Measurements from ENCODE around the gene MCTP1. TPM values are rescaled to one million over a fixed set of nuclear protein-coding genes. Genes with fewer than 3 reads are reported as not detected.

MCTP1 gene
- total and polyA plus RNA-seq, 2 of the 8 experiments (the other 6 are each of a cell fraction or from before 2014, with no cell fraction given), result 0.56 to 3.4 TPM

GRCh38 chr5:94857111-94857510 lies 427.8 kb downstream of the MCTP1 start:
- peak overlapping the region; percentile 82; the same call in 1 of the 2 replicates for H2AFZ ChIP-seq (ENCODE audit: low read length)
- H2BK12ac ChIP-seq (ENCODE audit: low read depth, low read length), result no peak overlapping the region
- H3K9me3 ChIP-seq (ENCODE audit: insufficient read depth in 2 of 2, low read depth in 1 of 2, low read length in 1 of 2), result no peaks in the 10 kb centered on the region
- no peak overlapping the region for H3K23ac ChIP-seq (ENCODE audit: insufficient read length)
- H3K79me1 ChIP-seq (ENCODE audit: low read depth, low read length), result no peaks in the 10 kb centered on the region
- H2AK5ac ChIP-seq (ENCODE audit: low read depth, low read length), result no peak overlapping the region
- no peaks in the 10 kb centered on the region for H3K23me2 ChIP-seq (ENCODE audit: low read depth, low read length)
- H3K36me3 ChIP-seq (ENCODE audit: control insufficient read depth in 2 of 4, insufficient read depth in 4 of 4, low read length in 3 of 4), result no peaks in the 10 kb centered on the region
- H3K27me3 ChIP-seq (replicated peaks in 1 of 4; ENCODE audit: control insufficient read depth in 3 of 4, extremely low read depth in 1 of 4, insufficient read depth in 3 of 4, low read length in 3 of 4), result no peaks in the 10 kb centered on the region
- ChIA-PET POLR2A (ENCODE audit: partially characterized antibody) (no interaction called here), CTCF (ENCODE audit: partially characterized antibody) (no interaction called here)
- peaks cover 0 to 3% (median under 1%) of the 10 kb centered on the region in 4 experiments; a peak in 1 of 7 replicates for H3K4me1 ChIP-seq (replicated peaks in 1 of 4; ENCODE audit: control insufficient read depth in 3 of 4, insufficient read depth in 4 of 4, low read length in 3 of 4)
- H2BK15ac ChIP-seq (ENCODE audit: low read length), result no peak overlapping the region
- no peak overlapping the region for H3K9ac ChIP-seq (replicated peaks in 1 of 4; ENCODE audit: extremely low read depth in 1 of 4, low read depth in 3 of 4, low read length in 3 of 4)
- H3K27ac ChIP-seq (ENCODE audit: low read depth, low read length), result no peak overlapping the region
- no peak overlapping the region for H3K18ac ChIP-seq (ENCODE audit: extremely low read depth, low read length)
- no peak overlapping the region for H3K56ac ChIP-seq (replicated peaks; ENCODE audit: insufficient read length, low read depth, low read length)
- no peak overlapping the region for H2BK20ac ChIP-seq (ENCODE audit: low read length)
- H4K5ac ChIP-seq (ENCODE audit: insufficient read length, low read depth, low read length), result no peak overlapping the region
- H3K14ac ChIP-seq (ENCODE audit: insufficient read length), result no peak overlapping the region
- 83% methylated on average over 2 of the region's 2 CpGs; no CpG with 5 or more reads in 1 of the 2 experiments for WGBS, 2 experiments (ENCODE audit: extremely low coverage in 1 of 2, insufficient coverage in 1 of 2, insufficient read length in 1 of 2, insufficient replicate concordance in 2 of 2, low coverage in 1 of 2, low lambda C conversion rate in 2 of 2, missing lambda C conversion rate in 1 of 2)
- DNase-seq (ENCODE audit: low read depth in 1 of 2, low spot score in 2 of 2), result no peak
- no peak overlapping the region for H3K4me3 ChIP-seq (ENCODE audit: extremely low read depth in 1 of 4, insufficient read depth in 2 of 4, low read depth in 3 of 4, low read length in 4 of 4)
- H3K4ac ChIP-seq (replicated peaks; ENCODE audit: insufficient read length, low read depth, low read length), result no peak overlapping the region
- no peaks in the 10 kb centered on the region for H4K20me1 ChIP-seq (replicated peaks in 1 of 2; ENCODE audit: control insufficient read depth in 1 of 2, insufficient read depth in 2 of 2, low read length in 2 of 2)
- H4K91ac ChIP-seq (replicated peaks; ENCODE audit: insufficient read length, low read length), result no peak overlapping the region
- H2BK5ac ChIP-seq (ENCODE audit: low read depth, low read length), result no peak overlapping the region
- H4K8ac ChIP-seq (ENCODE audit: extremely low read depth, insufficient read depth, low read length), result no peak overlapping the region
- H3K79me2 ChIP-seq (ENCODE audit: control insufficient read depth in 1 of 2, insufficient read depth in 2 of 2, low read length in 2 of 2), result no peaks in the 10 kb centered on the region
- H3K4me2 ChIP-seq (ENCODE audit: insufficient read depth in 1 of 2, low read depth in 2 of 2, low read length in 2 of 2), result no peak overlapping the region
- no peak overlapping the region for H2BK120ac ChIP-seq (replicated peaks; ENCODE audit: low read depth, low read length)
- FAIRE-seq, result no peak
- TF ChIP-seq TCF12 (IDR thresholded peaks at IDR 0.05; ENCODE audit: low read depth, low read length), result no peak
- TF ChIP-seq CTBP2 (IDR thresholded peaks at IDR 0.05; ENCODE audit: borderline replicate concordance, insufficient read depth, insufficient read length, low read length), result no peak
- TF ChIP-seq KDM1A (IDR thresholded peaks at IDR 0.05; ENCODE audit: borderline replicate concordance, low read length), result no peak
- TF ChIP-seq, protein P1, sequence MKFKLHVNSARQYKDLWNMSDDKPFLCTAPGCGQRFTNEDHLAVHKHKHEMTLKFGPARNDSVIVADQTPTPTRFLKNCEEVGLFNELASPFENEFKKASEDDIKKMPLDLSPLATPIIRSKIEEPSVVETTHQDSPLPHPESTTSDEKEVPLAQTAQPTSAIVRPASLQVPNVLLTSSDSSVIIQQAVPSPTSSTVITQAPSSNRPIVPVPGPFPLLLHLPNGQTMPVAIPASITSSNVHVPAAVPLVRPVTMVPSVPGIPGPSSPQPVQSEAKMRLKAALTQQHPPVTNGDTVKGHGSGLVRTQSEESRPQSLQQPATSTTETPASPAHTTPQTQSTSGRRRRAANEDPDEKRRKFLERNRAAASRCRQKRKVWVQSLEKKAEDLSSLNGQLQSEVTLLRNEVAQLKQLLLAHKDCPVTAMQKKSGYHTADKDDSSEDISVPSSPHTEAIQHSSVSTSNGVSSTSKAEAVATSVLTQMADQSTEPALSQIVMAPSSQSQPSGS (IDR thresholded peaks at IDR 0.05; ENCODE audit: low read length), result no peak
- no peak for TF ChIP-seq ASH2L (IDR thresholded peaks at IDR 0.05; ENCODE audit: low read length)
- TF ChIP-seq HDAC6 (IDR thresholded peaks at IDR 0.05; ENCODE audit: low read depth, low read length), result no peak
- TF ChIP-seq SUZ12 (IDR thresholded peaks at IDR 0.05; ENCODE audit: low read length), result no peak
- no peak for TF ChIP-seq TAF1 (IDR thresholded peaks at IDR 0.05; ENCODE audit: low read depth, low read length)
- TF ChIP-seq, protein P2, sequence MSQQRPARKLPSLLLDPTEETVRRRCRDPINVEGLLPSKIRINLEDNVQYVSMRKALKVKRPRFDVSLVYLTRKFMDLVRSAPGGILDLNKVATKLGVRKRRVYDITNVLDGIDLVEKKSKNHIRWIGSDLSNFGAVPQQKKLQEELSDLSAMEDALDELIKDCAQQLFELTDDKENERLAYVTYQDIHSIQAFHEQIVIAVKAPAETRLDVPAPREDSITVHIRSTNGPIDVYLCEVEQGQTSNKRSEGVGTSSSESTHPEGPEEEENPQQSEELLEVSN (IDR thresholded peaks at IDR 0.05), result no peak

All from H1 (cell line).